HL-60 (cell line): ENCODE measurements around the gene IGFBP7.

Source experiments
- GABPA ChIP-seq: IDR thresholded peaks from 2 replicates; pipeline ENCODE4 v1.6.1; 2012; ENCODE audit warnings: low read depth
- POLR2AphosphoS5 ChIP-seq: IDR thresholded peaks from 2 replicates; pipeline ENCODE4 v1.6.1; 2012; ENCODE audit warnings: low read depth
- SPI1 ChIP-seq: IDR thresholded peaks from 2 replicates; pipeline ENCODE4 v1.6.1; 2012; ENCODE audit warnings: low read depth, mild to moderate bottlenecking, borderline replicate concordance
- TF ChIP-seq, protein P1 (sequence below): IDR thresholded peaks from one replicate; pipeline ENCODE4 v1.5.1; 2011; ENCODE audit warnings: low read length, control low read depth, inconsistent platforms; ENCODE audit not compliant: insufficient read depth
- TF ChIP-seq, protein P2 (sequence below): IDR thresholded peaks from 2 replicates; pipeline ENCODE4 v1.6.1; 2012; ENCODE audit warnings: low read depth; ENCODE audit not compliant: insufficient replicate concordance

DNA sequence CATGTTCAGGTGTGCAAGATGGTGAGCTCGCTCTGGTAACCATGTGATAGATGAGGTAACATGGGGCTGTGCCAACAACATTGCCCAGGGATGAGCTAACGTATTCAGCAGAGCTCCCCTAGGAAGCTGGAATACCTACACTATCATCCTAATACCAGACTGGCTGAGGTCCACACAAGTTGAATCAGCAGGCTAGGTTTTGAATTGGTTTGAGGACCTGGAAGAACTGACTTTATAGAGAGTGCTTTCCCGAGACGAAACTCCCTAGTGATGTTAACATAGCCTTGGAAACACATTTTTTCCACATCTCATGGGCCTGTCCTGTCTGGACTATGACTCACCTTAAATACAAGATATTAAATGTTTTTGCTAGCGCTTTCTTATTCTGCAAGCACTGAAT lies 56.7 kb downstream of the IGFBP7 start:
- TF ChIP-seq POLR2AphosphoS5 (no peak), GABPA (no peak), SPI1 (no peak)
- TF ChIP-seq, protein P1, sequence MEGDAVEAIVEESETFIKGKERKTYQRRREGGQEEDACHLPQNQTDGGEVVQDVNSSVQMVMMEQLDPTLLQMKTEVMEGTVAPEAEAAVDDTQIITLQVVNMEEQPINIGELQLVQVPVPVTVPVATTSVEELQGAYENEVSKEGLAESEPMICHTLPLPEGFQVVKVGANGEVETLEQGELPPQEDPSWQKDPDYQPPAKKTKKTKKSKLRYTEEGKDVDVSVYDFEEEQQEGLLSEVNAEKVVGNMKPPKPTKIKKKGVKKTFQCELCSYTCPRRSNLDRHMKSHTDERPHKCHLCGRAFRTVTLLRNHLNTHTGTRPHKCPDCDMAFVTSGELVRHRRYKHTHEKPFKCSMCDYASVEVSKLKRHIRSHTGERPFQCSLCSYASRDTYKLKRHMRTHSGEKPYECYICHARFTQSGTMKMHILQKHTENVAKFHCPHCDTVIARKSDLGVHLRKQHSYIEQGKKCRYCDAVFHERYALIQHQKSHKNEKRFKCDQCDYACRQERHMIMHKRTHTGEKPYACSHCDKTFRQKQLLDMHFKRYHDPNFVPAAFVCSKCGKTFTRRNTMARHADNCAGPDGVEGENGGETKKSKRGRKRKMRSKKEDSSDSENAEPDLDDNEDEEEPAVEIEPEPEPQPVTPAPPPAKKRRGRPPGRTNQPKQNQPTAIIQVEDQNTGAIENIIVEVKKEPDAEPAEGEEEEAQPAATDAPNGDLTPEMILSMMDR = no peak
- TF ChIP-seq, protein P2, sequence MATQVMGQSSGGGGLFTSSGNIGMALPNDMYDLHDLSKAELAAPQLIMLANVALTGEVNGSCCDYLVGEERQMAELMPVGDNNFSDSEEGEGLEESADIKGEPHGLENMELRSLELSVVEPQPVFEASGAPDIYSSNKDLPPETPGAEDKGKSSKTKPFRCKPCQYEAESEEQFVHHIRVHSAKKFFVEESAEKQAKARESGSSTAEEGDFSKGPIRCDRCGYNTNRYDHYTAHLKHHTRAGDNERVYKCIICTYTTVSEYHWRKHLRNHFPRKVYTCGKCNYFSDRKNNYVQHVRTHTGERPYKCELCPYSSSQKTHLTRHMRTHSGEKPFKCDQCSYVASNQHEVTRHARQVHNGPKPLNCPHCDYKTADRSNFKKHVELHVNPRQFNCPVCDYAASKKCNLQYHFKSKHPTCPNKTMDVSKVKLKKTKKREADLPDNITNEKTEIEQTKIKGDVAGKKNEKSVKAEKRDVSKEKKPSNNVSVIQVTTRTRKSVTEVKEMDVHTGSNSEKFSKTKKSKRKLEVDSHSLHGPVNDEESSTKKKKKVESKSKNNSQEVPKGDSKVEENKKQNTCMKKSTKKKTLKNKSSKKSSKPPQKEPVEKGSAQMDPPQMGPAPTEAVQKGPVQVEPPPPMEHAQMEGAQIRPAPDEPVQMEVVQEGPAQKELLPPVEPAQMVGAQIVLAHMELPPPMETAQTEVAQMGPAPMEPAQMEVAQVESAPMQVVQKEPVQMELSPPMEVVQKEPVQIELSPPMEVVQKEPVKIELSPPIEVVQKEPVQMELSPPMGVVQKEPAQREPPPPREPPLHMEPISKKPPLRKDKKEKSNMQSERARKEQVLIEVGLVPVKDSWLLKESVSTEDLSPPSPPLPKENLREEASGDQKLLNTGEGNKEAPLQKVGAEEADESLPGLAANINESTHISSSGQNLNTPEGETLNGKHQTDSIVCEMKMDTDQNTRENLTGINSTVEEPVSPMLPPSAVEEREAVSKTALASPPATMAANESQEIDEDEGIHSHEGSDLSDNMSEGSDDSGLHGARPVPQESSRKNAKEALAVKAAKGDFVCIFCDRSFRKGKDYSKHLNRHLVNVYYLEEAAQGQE = no peak
